HG03045 (cell line): ENCODE results near the gene C15orf61.

Source experiments
- ATAC-seq: cut with Tn5 transposase; IDR thresholded peaks from one replicate; pipeline ENCODE4 v1.9.1; 2021; ENCODE audit warnings: mild to moderate bottlenecking, moderate library complexity; ENCODE audit not compliant: unreplicated experiment

Gene C15orf61

DNA sequence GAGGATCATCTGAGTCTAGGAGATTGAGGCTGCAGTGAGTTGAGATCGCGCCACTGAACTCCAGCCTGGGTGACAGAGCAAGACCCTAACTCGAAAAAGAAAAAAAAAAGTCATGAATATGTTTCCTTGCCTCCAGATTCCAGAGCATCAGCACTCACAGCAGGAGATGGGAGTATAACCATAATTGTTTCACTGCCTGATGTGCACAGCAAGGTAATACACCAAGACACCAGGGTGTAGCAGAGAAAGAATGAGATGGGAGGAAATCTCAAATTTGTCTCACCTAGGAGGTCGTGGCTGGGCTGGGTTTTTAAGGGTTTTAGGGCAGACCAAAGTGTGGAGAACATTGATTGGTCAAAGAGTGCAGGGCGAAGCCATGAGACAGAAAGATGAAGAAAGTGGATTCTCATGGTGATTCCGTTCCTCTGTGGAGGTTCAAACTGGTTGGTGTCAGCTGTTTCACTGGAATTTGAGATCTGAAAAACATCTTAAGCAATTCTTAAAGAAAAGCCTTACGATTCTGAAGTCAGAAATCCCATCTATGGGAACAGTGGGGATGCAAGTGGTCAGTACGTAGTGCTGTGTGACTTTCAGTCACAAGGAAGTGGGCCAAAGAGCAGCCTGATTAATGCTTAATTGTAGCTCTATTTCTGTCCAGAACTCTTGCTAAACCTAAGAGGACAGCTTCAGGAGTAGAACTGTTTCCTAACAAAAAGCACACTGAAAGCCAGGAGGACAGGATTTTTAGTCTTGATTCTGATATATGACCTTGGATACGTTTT is 7.8 kb upstream of the C15orf61 start:
- ATAC-seq = no peak

DNA sequence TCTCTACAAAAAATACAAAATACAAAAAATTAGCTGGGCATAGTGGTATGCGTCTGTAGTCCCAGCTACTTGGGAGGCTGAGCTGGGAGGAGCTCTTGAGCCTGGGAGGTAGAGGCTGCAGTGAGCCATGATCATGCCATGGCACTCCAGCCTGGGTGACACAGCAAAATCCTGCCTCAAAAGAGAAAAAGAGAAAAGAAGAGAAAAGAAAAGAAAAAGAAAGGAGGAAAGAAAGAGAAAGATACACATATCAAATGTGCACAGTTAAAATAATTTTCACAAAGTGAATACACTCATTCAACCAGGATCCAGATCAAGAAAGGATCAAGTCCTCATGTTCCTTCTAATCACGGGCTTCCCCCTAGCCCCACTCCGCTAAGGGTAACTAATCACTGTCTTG is 5.8 kb upstream of the C15orf61 start:
- no peak for ATAC-seq

DNA sequence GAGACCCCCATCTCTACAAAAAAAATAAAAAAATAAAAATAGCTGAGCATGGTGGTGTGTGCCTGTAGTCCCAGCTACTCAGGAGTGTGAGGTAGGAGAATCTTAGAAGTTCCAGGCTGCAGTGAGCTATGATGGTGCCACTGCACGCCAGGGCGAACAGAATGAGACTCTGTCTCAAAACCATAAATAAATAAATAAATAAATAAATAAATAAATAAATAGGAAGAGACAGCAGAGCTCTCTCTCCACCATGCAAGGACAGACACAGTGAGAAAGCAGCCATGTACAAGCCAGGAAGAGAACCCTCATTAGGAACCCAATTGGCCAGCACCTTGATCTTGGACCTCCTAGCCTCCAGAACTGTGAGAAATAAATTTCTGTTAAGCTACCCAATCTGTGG is 5.4 kb upstream of the C15orf61 start:
- no peak for ATAC-seq

DNA sequence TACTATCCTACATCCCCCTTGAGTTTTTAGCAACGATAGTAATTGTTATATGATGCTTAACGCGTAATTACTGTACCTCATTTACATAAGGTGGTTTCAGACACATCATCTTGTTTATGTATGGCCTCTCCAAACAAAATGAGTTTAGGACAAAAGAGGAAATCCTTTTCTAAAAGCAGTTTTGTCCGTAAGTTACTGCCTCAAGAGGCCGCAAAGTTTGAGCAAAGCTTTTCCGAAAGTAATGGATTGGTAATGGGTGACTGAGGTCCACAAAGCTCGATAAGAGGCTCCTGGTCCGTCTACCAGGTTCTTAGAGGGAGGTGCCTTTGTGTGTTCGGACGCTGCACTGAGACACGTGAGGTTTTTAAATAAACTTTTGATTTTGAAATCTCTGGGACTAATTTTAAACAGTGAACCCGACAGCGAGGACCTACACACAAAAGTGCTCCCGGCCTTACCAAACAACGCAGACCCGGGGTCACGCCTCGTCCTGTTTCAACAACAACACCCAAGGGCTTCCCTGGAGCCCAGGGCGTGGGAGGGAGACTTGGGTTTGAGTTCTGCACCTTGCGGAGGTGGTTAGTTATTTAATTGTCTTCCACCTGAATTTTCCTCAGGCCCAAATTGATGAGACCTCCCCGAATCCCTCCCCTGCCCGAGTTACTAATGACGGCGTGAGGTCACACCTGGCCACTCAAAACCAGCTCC is 456 bp upstream of the C15orf61 start:
- no peak for ATAC-seq

DNA sequence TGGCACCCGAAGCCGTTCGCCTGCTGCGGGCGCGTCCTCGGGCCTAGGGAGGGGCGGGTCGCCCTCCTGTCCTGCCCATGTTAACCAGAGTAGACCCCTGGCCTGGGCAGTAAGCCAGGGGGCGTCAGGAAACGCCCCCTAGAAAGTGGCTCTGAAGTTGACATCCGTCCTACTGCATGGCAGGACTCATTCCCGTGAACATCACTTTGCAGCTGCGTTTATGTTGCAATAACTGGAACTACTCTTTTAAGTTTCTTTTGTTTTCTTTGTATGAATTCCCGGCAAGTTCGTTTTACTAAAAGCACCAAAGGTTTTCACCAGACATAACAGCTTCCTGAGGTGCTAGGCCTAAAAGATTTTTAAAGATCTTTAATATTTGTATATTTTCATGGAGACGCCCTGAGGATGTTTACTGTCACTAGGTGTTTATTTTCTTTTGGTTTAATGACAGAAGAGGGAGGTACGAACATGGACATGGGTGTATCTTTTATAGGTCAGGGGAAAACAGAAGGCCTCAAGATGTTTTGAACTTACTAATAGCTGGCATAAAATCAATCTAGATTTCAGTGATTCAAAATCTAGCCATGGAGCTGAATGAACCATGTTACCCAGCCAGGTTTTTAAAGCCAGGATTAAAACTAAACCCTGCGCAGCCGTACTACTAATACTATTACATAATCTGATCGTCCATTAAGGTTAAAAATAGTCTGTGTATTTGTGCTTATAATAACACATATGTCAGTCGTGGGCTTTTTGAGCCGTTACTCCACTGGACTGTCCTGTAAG is 1.0 kb downstream of the C15orf61 start:
- ATAC-seq = no peak

DNA sequence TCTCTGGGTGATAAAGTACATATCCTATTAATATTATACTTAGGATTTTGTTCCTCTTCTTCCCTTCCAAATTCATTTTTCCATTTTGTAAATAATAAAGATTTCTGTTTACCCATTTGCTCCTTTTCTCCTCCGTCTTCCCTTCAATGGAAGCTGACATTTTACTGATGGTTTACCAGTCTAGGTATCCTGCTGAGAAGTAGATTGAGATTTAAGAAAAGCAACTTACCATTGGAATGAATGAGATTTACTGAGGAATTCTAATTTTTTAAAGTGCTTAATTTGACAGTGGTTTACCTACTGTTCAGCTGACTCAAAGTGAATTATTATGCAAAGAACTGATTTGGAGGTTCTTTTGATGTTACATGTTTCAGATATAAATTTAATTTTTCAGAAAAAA is 2.4 kb downstream of the C15orf61 start:
- ATAC-seq = no peak

DNA sequence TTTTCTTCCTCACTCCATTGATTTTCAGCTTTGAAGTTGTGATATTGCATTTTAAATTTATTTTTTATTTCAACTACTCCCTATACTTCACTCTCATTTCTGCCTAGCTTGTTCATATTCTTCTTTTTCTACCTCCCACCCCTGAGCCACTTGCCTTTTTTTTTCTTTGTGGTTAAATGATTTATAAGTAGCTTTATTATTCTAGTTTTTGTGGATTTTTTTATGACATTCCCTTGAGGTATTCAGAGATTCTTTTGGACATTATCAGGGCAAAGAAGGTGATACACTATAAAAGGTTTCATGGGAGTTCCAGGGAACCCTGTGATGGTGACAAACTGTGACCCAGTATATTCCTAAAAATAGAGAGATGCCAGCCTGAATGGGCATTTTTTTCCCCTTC is 3.3 kb downstream of the C15orf61 start:
- ATAC-seq = no peak

DNA sequence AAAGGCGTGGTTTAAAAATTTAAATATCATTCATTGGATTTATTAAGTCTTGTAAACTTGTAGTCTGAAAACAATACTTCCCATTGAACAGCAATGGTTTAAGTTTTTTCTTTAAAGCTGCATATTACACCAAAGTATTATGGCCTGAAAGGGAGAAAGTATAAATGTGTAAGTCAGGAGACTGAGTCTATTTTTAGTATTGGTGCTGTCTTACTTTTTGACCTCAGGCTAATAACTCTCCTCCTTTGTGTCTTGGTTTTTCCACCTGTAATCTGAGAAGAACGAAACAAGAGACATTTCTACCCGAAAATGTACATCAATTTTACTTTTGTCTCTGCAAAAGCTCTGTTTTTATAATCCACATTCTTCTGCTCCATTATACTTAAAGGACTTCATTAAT is 7.6 kb downstream of the C15orf61 start:
- ATAC-seq = no peak

DNA sequence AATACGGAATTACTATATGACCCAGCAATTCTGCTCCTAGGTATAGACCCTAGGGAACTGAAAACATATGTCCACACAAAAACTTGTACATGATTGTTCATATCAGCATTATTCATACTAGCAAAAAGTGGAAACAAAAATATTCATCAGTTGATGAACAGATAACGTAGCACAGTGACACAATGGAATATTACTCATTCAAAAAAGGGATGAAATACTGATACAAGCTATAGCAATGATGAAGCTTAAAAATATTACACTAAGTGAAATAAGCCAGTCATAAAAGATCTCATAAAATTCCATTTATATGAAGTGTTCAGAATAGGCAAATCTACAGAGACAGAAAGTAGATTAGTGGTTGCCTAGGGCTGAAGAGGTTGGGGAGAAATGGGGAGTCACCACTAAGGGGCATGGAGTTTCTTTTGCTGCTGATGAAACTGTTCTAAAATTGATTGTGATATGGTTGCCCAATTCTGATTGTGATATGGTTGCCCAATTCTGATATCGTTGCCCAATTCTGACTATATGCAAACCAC is 10.5 kb downstream of the C15orf61 start:
- ATAC-seq = no peak

DNA sequence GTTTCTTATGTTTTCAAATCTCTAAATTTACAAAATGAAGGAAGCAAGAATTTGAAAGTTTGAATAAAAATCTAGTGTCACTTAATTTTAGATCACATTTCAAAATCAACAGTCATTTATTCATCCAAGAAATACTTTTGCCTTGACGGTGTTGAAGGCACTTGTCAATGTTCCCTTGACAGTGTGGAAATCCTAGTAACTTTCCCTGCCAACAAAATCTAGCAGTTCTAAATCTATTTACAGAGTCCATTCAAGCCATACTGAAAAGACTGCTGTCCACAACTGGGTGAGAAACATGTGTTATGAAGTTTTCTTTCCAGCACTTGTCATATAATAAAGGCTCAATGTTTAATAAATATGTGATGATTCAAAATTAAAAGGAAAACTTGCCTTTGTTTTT is 12.9 kb downstream of the C15orf61 start:
- ATAC-seq = no peak

DNA sequence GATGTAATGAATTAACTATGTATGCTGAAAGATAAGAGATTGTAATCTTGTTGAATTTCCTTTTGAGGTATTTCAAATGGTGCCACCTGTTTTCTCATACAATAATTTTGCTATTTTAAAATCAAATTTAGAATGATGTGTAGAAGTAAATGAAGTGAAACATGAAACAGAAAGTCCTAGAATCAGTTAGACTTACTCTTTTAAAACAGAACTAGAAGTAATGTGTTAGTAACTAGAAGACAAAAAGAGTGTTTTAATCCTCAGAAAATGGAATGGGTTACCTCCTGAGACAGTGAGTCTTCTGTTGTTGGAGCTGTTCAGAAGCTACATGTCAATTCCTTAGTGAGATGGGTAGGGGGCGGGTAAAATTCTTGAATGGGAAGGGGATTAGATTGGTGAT is 13.4 kb downstream of the C15orf61 start:
- ATAC-seq = no peak

DNA sequence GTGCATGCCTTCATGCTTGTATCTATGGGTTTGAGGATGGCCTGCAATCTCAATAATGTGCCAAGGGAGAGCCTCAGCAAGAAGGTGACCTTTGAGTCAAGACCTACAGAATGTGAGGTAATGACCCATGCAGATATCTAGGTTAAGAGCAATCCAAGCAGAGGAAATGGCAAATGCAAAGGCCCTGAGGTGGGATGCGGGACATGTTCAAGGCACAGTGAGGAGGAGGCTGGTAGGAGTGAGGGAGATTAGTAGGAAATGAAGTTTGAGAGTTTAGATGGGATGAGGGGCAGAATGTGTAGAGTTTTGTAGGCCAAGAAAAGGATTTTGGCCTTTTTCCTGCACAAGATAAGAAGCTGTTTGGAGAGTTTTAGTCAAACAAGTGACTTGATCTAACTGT is 16.8 kb downstream of the C15orf61 start:
- ATAC-seq = no peak

DNA sequence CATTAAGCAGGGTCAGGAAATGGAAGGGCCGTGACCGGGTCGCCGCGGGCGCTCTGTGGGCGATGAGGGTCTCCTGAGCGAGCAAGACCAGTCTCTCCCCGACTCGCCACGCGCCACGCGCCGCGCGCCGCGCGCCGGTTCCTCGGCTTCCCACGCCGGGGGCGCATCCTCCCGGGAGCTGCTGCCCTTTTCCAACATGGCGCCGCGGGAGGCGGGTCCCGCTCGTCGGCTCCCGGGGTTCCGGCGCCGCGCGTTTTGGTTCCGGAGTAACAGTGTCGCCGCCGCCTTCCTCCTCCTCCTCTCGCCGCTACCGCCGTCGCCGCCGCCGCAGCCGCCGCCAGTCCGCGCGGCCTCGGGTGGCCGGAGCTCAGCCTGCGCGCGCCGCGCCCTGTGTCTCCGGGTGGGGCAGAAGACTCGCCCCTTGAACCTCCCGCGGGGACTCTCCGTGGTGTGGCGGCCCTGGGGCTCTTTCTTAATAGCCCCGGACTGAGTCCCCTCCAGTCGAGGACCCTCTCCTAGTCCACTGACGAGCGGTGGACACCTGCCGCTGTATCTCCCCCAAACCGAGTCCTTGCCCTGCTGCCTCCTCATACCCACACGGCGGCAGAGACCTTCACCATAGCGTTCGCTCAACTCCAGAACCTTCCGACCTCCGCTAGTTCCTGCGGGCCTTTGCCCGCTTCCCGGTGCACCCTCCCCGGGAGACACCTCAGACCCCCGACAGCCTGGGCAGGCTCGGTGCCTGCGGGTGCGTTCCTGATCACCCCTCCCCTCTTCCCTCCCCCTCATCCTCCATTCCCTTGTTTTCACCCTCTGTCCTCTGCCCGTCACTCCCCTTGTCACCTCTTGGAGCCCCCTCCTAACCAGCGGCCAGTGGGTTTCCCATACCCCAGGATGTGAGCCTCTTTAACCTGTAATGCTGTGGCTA is 21.8 kb downstream of the C15orf61 start, which contains the start of gene MAP2K5:
Gene MAP2K5 (plus strand): TSS at position 284 of the 928 bp plus-strand sequence. CDS start 633 bp downstream, at position 917.
- ATAC-seq = peak; percentile 54

DNA sequence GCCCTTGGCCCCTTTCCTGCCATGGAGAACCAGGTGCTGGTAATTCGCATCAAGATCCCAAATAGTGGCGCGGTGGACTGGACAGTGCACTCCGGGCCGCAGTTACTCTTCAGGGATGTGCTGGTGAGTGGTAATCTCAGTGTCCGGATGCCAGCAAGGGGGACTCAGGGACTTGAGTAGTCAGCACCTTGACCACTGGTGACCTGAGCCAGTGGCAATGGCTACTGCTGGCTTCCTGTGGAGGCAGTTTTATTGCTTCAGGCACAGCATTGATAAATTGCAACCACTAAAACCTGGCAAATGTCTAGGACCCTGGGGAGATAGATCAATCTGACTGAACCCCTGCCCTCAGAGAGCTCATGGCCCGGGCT is 22.4 kb downstream of the C15orf61 start:
- no peak for ATAC-seq

DNA sequence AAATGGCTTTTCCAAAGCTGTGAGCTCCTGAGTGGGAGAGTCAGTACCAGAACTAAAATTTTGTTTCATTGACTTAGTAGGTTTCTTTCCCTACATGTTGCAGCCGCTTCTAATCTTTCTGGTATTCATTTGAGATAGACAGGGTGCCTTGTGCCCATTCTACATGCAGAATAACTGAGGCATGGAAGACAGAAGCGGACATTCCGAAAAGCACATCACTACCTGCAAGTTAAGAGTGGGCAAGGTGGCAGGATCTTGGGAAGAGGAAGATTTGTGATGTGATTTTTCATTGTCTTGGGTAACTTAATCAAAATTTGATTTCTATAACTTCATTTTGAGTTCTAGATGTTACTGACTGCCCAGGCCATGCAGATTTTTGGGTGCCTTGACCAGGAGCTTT is 23.5 kb downstream of the C15orf61 start:
- ATAC-seq = no peak

DNA sequence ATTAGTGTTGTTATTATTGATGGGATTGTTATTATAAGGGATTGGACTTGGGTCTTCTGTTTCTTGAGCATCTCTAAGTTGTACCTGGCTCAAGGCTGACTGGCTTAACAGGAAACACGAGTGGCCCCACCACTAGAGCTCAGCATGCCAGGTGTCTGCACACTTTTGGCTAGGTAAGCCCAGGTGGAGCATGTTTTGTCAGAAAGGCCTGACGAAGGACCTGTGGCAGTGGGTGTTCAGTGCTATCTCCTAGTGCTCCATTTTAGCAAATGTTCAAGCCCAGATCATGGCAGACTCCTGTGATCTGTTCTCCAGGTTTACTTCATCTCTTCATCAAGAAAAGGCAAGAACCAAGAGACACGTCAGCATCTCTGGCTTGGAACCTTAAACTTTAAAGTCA is 24.9 kb downstream of the C15orf61 start:
- ATAC-seq = no peak

DNA sequence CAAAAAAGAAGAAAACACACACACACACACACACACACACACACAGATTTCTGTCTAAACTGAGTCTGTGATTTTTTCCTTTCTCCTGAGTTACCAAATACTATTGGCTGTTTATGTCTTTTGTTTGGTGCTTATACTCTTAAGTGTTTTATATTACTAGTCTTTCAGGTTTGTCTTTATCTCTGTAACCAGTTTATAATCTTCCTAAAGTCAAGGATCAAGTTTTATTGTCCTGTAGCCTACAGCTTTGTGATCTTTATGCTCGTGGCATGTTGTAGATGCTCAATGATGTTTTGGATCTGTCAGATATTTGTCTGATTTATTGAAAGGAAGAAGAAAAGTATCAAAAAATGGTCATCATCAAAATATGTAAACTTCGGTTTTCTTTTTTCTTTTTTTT is 26.1 kb downstream of the C15orf61 start:
- ATAC-seq = no peak

DNA sequence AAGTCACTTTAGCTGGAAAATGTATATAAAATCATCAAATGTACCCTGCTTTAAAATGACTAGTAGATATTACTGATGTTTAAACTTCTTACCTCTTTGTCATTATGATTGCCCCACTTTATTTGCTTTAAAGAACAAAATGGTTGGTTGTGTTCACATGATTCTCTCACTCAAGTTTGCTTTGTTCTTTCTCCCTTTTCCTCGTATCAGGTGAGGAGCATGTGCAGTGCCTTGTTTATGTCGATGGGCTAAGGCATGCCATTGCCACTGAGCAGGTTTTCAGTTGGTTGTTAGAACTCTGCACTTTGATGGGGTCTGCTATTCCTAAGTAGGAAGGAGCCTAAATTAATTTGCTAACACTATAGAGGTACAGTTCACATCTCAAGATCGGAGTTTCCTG is 26.9 kb downstream of the C15orf61 start:
- ATAC-seq = no peak

DNA sequence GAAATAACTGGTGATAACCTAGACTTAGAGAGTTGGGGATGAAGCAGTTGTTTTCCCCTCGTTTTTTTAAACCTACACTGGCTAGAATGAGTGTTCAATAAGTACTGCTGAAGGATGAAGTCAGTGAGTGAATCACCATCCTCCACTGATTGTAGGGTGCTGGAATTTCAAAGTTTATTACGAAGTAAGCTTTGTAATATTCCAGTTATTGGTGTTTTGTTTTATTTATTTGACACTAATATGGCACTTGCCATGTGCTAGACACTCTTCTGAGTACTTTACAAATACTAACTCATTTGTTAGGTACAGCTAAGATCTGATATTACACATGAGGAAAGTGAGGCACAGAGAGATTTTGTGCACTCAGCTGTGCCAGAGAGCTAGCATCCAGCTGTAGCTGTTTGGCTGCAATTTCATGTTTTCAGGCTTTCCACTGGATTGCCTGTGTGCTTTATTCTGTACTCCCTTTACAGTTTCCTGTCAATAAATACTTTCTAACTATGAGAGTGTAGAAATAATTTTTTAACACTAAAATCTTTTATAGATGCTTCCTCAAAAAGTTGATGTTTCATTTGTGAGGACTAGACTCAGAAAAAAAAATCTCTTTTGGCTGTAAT is 27.4 kb downstream of the C15orf61 start:
- no peak for ATAC-seq
